H9 (cell line): ENCODE measurements around the gene PARP3. TPM values are rescaled to one million over a fixed set of nuclear protein-coding genes. Genes with fewer than 3 reads are reported as not detected.
A peak's percentile ranks its signal among the peaks of the same experiment; 100 is the strongest.

Source experiments
- DNase-seq: peaks from one replicate; pipeline ENCODE4 v3.0.0-alpha.2; 2017
- H2AFZ ChIP-seq: one replicate; pipeline ENCODE4 v1.6.1; 2013; ENCODE audit warnings: mild to moderate bottlenecking, low read length, control low read depth, moderate library complexity
- H2AK5ac ChIP-seq: 2 replicates; pipeline ENCODE4 v1.6.1; 2013; ENCODE audit warnings: low read length, control low read depth, mixed read lengths; ENCODE audit not compliant: insufficient read length
- H2BK120ac ChIP-seq: one replicate; pipeline ENCODE4 v1.6.1; 2013; ENCODE audit warnings: low read depth, mild to moderate bottlenecking, low read length, control low read depth, inconsistent platforms; ENCODE audit not compliant: poor library complexity, severe bottlenecking
- H2BK12ac ChIP-seq: 2 replicates; pipeline ENCODE4 v1.6.1; 2013; ENCODE audit warnings: low read length, control low read depth, mixed read lengths, low read depth; ENCODE audit not compliant: insufficient read length
- H2BK15ac ChIP-seq: 2 replicates; pipeline ENCODE4 v1.6.1; 2013; ENCODE audit warnings: low read depth, low read length, control low read depth
- H2BK20ac ChIP-seq: one replicate; pipeline ENCODE4 v1.6.1; 2013; ENCODE audit warnings: low read depth, mild to moderate bottlenecking, low read length, control low read depth, inconsistent platforms; ENCODE audit not compliant: poor library complexity, severe bottlenecking
- H2BK5ac ChIP-seq: 2 replicates; pipeline ENCODE4 v1.6.1; 2013; ENCODE audit warnings: low read length, control low read depth, mixed read lengths; ENCODE audit not compliant: insufficient read length
- H3K14ac ChIP-seq: 2 replicates; pipeline ENCODE4 v1.6.1; 2013; ENCODE audit warnings: low read length, control low read depth; ENCODE audit not compliant: insufficient read depth
- H3K18ac ChIP-seq: 2 replicates; pipeline ENCODE4 v1.6.1; 2013; ENCODE audit warnings: low read depth, mild to moderate bottlenecking, mixed read lengths, low read length, control low read depth; ENCODE audit not compliant: insufficient read length
- H3K23ac ChIP-seq: 2 replicates; pipeline ENCODE4 v1.6.1; 2013; ENCODE audit warnings: low read length, control low read depth, mixed read lengths, low read depth; ENCODE audit not compliant: insufficient read length
- H3K23me2 ChIP-seq: 2 replicates; pipeline ENCODE4 v1.6.1; 2013; ENCODE audit warnings: low read depth, mild to moderate bottlenecking, mixed read lengths, low read length, control low read depth; ENCODE audit not compliant: insufficient read length, poor library complexity, severe bottlenecking
- H3K27ac ChIP-seq: 2 replicates; pipeline ENCODE4 v1.5.1; 2013; ENCODE audit warnings: low read length, control low read depth, mixed read lengths, low read depth; ENCODE audit not compliant: insufficient read length
- H3K27me3 ChIP-seq: 2 replicates; pipeline ENCODE4 v1.6.1; 2013; ENCODE audit warnings: low read length, control low read depth, inconsistent platforms; ENCODE audit not compliant: insufficient read depth
- H3K4ac ChIP-seq: 2 replicates; pipeline ENCODE4 v1.6.1; 2013; ENCODE audit warnings: low read depth, mild to moderate bottlenecking, control low read depth, inconsistent platforms, low read length, moderate library complexity
- H3K4me1 ChIP-seq: 2 replicates; pipeline ENCODE4 v1.6.1; 2013; ENCODE audit warnings: low read length, control low read depth, inconsistent platforms; ENCODE audit not compliant: insufficient read depth
- H3K4me2 ChIP-seq: 2 replicates; pipeline ENCODE4 v1.6.1; 2013; ENCODE audit warnings: low read length, control low read depth, mixed read lengths; ENCODE audit not compliant: insufficient read length, insufficient read depth
- H3K56ac ChIP-seq: 2 replicates; pipeline ENCODE4 v1.6.1; 2013; ENCODE audit warnings: low read depth, mild to moderate bottlenecking, mixed read lengths, low read length, control low read depth; ENCODE audit not compliant: insufficient read length
- H3K79me1 ChIP-seq: 2 replicates; pipeline ENCODE4 v1.6.1; 2013; ENCODE audit warnings: low read depth, mild to moderate bottlenecking, moderate library complexity, low read length, control low read depth, inconsistent platforms; ENCODE audit not compliant: insufficient read depth, poor library complexity, severe bottlenecking
- H3K79me2 ChIP-seq: 2 replicates; pipeline ENCODE4 v1.6.1; 2013; ENCODE audit warnings: low read length, control low read depth, inconsistent platforms; ENCODE audit not compliant: insufficient read depth
- H3K9ac ChIP-seq: 2 replicates; pipeline ENCODE4 v1.6.1; 2013; ENCODE audit warnings: low read length, control low read depth, mixed read lengths; ENCODE audit not compliant: insufficient read length; ENCODE audit errors: extremely low read depth
- H3K9me3 ChIP-seq: one replicate; pipeline ENCODE4 v1.6.1; 2013; ENCODE audit warnings: low read depth, low read length, inconsistent platforms; ENCODE audit not compliant: control insufficient read depth
- H3T11ph ChIP-seq: one replicate; pipeline ENCODE4 v1.6.1; 2013; ENCODE audit warnings: mild to moderate bottlenecking, low read length, control low read depth, inconsistent platforms
- H4K20me1 ChIP-seq: one replicate; pipeline ENCODE4 v1.6.1; 2013; ENCODE audit not compliant: control insufficient read depth, insufficient read length, insufficient read depth
- H4K5ac ChIP-seq: 2 replicates; pipeline ENCODE4 v1.6.1; 2013; ENCODE audit warnings: low read depth, mild to moderate bottlenecking, mixed read lengths, low read length, control low read depth; ENCODE audit not compliant: insufficient read length
- H4K8ac ChIP-seq: replicated peaks from 2 replicates; pipeline ENCODE4 v1.6.1; 2013; ENCODE audit warnings: low read length, control low read depth, mixed read lengths, low read depth; ENCODE audit not compliant: insufficient read length
- H4K91ac ChIP-seq: 2 replicates; pipeline ENCODE4 v1.6.1; 2013; ENCODE audit warnings: low read depth, mild to moderate bottlenecking, moderate library complexity, mixed read lengths, low read length, control low read depth; ENCODE audit not compliant: insufficient read length
- H3K27ac Mint-ChIP-seq, 3 experiments: 2 replicates in 2 of 3; 3 replicates in 1 of 3; pipeline ENCODE4 v1.8.0; 2020 to 2021; ENCODE audit warnings: mixed read lengths in 3 of 3, mild to moderate bottlenecking in 1 of 3, moderate library complexity in 1 of 3
- H3K27me3 Mint-ChIP-seq: 2 replicates; pipeline ENCODE4 v1.8.0; 2021; ENCODE audit warnings: low read depth, mild to moderate bottlenecking, moderate library complexity, mixed read lengths
- H3K36me3 Mint-ChIP-seq, 3 experiments: 2 replicates in 2 of 3; 3 replicates in 1 of 3; pipeline ENCODE4 v1.8.0; 2020 to 2021; ENCODE audit warnings: low read depth in 3 of 3, mixed read lengths in 3 of 3; ENCODE audit not compliant: insufficient read depth in 1 of 3
- H3K4me1 Mint-ChIP-seq, 2 experiments: 2 replicates each; pipeline ENCODE4 v1.8.0; 2020; ENCODE audit warnings: mixed read lengths in 2 of 2
- H3K4me3 Mint-ChIP-seq, 2 experiments: 2 replicates in 1 of 2; 3 replicates in 1 of 2; pipeline ENCODE4 v1.8.0; 2020 to 2021; ENCODE audit warnings: mild to moderate bottlenecking in 2 of 2, mixed read lengths in 2 of 2, moderate library complexity in 1 of 2
- H3K9me3 Mint-ChIP-seq, 2 experiments: 2 replicates in 1 of 2; 3 replicates in 1 of 2; pipeline ENCODE4 v1.8.0; 2020; ENCODE audit warnings: mild to moderate bottlenecking in 2 of 2, mixed read lengths in 2 of 2, moderate library complexity in 1 of 2
- WGBS: extraction: QIAGEN DNeasy Blood & Tissue Kit; methylation state at CpG from one replicate; pipeline ENCODE4 v1.1.7; 2013; ENCODE audit warnings: missing lambda C conversion rate, low lambda C conversion rate, mixed read lengths; ENCODE audit not compliant: insufficient read length; ENCODE audit errors: extremely low coverage; 5-methylcytosine and 5-hydroxymethylcytosine counted together
- total RNA-seq: library from RNA; stranded (reverse); gene quantifications from 2 replicates; pipeline ENCODE4 v1.2.1, GENCODE V29; 2021
- TF ChIP-seq, protein P1 (sequence below): fragments of 200-600 bp; sonication (generic); conservative IDR thresholded peaks from 3 replicates; pipeline ENCODE4 v1.8.0; 2021; ENCODE audit warnings: antibody characterized with exemption, mild to moderate bottlenecking

The PARP3 gene
- total RNA-seq, 1 experiment from 2014 or later = 1.3 TPM

DNA sequence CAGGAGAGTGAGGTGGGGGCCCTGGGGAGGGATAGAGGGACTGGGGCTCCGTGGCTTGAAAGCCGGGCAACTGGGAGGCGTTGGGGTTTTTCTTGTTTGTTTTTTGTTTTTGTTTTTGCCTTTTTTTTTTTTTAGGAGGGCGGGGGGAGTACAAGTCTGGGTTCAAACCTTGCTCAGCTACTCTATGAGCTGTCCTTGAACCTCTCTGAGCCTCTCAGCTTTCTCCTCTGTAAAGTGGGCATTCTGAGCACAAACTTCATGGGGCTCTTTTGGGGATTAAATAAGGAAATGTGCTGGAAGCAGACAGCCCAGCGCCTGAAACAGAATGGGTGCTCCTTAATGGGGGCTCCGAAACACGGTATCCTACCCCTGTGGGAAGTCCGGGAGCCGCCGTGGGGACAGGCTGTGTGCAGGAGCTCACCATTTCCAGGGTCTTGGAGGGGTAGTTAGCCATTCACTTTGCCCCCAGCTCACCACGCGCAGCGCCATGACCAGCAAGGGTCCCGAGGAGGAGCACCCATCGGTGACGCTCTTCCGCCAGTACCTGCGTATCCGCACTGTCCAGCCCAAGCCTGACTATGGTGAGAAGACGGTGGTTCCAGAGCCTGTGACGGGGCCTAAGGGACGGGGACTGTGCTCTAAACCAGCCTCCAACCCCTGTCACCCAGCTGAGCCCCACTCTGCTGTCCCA lies 41.6 kb downstream of the PARP3 start:
- Mint-ChIP-seq H3K36me3 (peaks cover 0 to 3% (median 2%) of the 10 kb centered on the region in 3 experiments; a peak in 4 of 7 replicates), H3K27ac (peak overlapping the region; percentile 70 to 99 (median 95); a peak in 5 of 7 replicates), H3K9me3 (peaks cover 0 to 2% of the 10 kb centered on the region in 2 experiments; a peak in 2 of 5 replicates), H3K4me3 (peak overlapping the region; percentile 68 to 88), H3K27me3 (no peaks in the 10 kb centered on the region; the same call in 1 of the 2 replicates), H3K4me1 (peaks cover 16 to 26% of the 10 kb centered on the region in 2 experiments)
- Histone ChIP-seq H4K20me1 (peaks cover 3% of the 10 kb centered on the region), H4K8ac (no peak overlapping the region), H2AK5ac (no peak overlapping the region), H3K18ac (peak overlapping the region; percentile 44), H2AFZ (no peak overlapping the region), H3K4ac (no peak overlapping the region), H2BK15ac (no peak overlapping the region), H2BK20ac (no peak overlapping the region), H3K4me1 (peaks cover 3% of the 10 kb centered on the region; the same call in 1 of the 2 replicates), H2BK12ac (no peak overlapping the region), H3K23ac (no peak overlapping the region), H3K27ac (no peak overlapping the region), H3T11ph (no peak overlapping the region), H4K91ac (peak overlapping the region; percentile 47), H3K79me1 (no peaks in the 10 kb centered on the region), H3K27me3 (no peaks in the 10 kb centered on the region), H3K14ac (peak overlapping the region; percentile 77), H3K79me2 (no peaks in the 10 kb centered on the region), H3K9me3 (no peaks in the 10 kb centered on the region), H2BK5ac (no peak overlapping the region), H3K4me2 (peak overlapping the region; percentile 86), H3K56ac (no peak overlapping the region), H4K5ac (peak overlapping the region; percentile 36), H3K23me2 (peaks cover 6% of the 10 kb centered on the region), H2BK120ac (no peak overlapping the region), H3K9ac (peak overlapping the region; percentile 31)
- WGBS = no CpG with 5 or more reads among the region's 22 CpGs
- no peak for DNase-seq
- TF ChIP-seq, protein P1, sequence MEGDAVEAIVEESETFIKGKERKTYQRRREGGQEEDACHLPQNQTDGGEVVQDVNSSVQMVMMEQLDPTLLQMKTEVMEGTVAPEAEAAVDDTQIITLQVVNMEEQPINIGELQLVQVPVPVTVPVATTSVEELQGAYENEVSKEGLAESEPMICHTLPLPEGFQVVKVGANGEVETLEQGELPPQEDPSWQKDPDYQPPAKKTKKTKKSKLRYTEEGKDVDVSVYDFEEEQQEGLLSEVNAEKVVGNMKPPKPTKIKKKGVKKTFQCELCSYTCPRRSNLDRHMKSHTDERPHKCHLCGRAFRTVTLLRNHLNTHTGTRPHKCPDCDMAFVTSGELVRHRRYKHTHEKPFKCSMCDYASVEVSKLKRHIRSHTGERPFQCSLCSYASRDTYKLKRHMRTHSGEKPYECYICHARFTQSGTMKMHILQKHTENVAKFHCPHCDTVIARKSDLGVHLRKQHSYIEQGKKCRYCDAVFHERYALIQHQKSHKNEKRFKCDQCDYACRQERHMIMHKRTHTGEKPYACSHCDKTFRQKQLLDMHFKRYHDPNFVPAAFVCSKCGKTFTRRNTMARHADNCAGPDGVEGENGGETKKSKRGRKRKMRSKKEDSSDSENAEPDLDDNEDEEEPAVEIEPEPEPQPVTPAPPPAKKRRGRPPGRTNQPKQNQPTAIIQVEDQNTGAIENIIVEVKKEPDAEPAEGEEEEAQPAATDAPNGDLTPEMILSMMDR = no peak
